Stimulated activated CD8-positive, alpha-beta memory T cell treated with anti-CD3 and anti-CD28 coated beads, Interleukin-15, amount 100 ng/mL, for 48 hours (primary cell): Measurements from ENCODE around the gene DAB2IP.

Experiments used
- DNase-seq, 2 donors: peaks; one replicate each; pipeline ENCODE4 v3.0.0-alpha.2; 2020; ENCODE audit warnings: low read depth in 2 of 2

DAB2IP gene

GRCh38 chr9:121763131-121763530 is 111.7 kb downstream of the DAB2IP start:
- DNase-seq: no peak

- no peak for DNase-seq
Observed at GRCh38 chr9:121763561-121764370, 112.3 kb downstream of the DAB2IP start.

GRCh38 chr9:121764371-121764730 is 112.9 kb downstream of the DAB2IP start:
- no peak for DNase-seq

GRCh38 chr9:121765021-121765950 is 113.9 kb downstream of the DAB2IP start:
- no peak for DNase-seq

GRCh38 chr9:121766081-121766683 is 114.7 kb downstream of the DAB2IP start:
- DNase-seq: no peak

- DNase-seq: no peak
Observed at GRCh38 chr9:121767171-121767769, 115.8 kb downstream of the DAB2IP start.

GRCh38 chr9:121768416-121769015 is 117.1 kb downstream of the DAB2IP start:
- DNase-seq: no peak

GRCh38 chr9:121769939-121770338 is 118.5 kb downstream of the DAB2IP start:
- no peak for DNase-seq

- no peak for DNase-seq
Observed at GRCh38 chr9:121770415-121771273, 119.2 kb downstream of the DAB2IP start.

GRCh38 chr9:121771418-121771817 is 120.0 kb downstream of the DAB2IP start:
- no peak for DNase-seq

- DNase-seq: no peak
Observed at GRCh38 chr9:121771851-121772599, 120.6 kb downstream of the DAB2IP start.

GRCh38 chr9:121772600-121773285 is 121.3 kb downstream of the DAB2IP start:
- no peak for DNase-seq

GRCh38 chr9:121773286-121773953 is 122.0 kb downstream of the DAB2IP start:
- DNase-seq: no peak

GRCh38 chr9:121773954-121774714 is 122.7 kb downstream of the DAB2IP start:
- DNase-seq: no peak

- DNase-seq: no peak
Observed at GRCh38 chr9:121774715-121775613, 123.5 kb downstream of the DAB2IP start.

- DNase-seq: no peak
Observed at GRCh38 chr9:121776001-121776738, 124.7 kb downstream of the DAB2IP start.
